22Rv1 (cell line): ENCODE data around the gene GNL3L.

Experiments
- ZFX ChIP-seq: fragments of 450-650 bp; IDR thresholded peaks from 2 replicates; pipeline ENCODE4 v1.6.1; 2017; ENCODE audit warnings: antibody characterized with exemption, borderline replicate concordance
- TF ChIP-seq, protein P1 (sequence below): fragments of 450-650 bp; IDR thresholded peaks from 2 replicates; pipeline ENCODE4 v1.5.1; 2017; ENCODE audit warnings: mild to moderate bottlenecking

DNA sequence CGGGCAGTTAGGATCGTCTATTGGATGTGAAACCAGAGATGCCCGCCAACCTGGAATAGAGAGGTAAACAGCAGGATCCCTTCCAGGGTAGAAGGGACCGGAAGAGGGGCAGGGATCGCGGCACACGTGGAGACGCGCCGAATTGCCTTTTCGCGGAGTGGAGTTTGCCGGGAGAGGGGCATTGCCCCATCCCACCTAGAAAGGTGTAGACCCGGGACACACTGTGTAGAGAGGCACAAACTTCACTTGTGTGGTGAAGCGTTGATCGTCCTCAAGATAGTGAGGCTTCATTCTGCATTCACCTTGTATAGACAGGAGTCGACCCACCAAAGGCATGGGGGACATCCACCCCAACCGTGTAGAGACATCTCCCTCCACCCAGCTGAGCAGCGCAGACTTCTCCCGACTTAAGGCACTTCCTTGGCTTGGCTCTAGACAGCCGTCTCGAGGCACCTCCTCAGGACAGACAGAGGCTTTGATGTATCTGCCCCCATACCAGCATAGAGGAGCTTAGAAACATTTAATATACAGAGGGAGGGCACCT, 410 bp downstream of the GNL3L start:
- TF ChIP-seq, protein P1, sequence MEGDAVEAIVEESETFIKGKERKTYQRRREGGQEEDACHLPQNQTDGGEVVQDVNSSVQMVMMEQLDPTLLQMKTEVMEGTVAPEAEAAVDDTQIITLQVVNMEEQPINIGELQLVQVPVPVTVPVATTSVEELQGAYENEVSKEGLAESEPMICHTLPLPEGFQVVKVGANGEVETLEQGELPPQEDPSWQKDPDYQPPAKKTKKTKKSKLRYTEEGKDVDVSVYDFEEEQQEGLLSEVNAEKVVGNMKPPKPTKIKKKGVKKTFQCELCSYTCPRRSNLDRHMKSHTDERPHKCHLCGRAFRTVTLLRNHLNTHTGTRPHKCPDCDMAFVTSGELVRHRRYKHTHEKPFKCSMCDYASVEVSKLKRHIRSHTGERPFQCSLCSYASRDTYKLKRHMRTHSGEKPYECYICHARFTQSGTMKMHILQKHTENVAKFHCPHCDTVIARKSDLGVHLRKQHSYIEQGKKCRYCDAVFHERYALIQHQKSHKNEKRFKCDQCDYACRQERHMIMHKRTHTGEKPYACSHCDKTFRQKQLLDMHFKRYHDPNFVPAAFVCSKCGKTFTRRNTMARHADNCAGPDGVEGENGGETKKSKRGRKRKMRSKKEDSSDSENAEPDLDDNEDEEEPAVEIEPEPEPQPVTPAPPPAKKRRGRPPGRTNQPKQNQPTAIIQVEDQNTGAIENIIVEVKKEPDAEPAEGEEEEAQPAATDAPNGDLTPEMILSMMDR: no peak
- TF ChIP-seq ZFX: no peak
